ENCODE results near the gene LRRC51. TPM values are rescaled to one million over a fixed set of nuclear protein-coding genes. Genes with fewer than 3 reads are reported as not detected.

LRRC51 gene, protein sequence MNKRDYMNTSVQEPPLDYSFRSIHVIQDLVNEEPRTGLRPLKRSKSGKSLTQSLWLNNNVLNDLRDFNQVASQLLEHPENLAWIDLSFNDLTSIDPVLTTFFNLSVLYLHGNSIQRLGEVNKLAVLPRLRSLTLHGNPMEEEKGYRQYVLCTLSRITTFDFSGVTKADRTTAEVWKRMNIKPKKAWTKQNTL
- 6.2 to 10.4 TPM (median 6.8 TPM) in 5 replicates for total RNA-seq (2022; extraction: Qiagen RNA extraction; ENCODE audit: low read depth)

GRCh38 chr11:72080326-72081183 lies at the start of gene LRRC51, which contains the start of gene NUMA1:
Gene LRRC51, plus strand, starts transcription at chr11:72080850. Its CDS starts 8,234 bp downstream, at chr11:72089084.
Gene NUMA1, minus strand, starts transcription at chr11:72080542. Its CDS starts 44,599 bp downstream, at chr11:72035943.

DNA sequence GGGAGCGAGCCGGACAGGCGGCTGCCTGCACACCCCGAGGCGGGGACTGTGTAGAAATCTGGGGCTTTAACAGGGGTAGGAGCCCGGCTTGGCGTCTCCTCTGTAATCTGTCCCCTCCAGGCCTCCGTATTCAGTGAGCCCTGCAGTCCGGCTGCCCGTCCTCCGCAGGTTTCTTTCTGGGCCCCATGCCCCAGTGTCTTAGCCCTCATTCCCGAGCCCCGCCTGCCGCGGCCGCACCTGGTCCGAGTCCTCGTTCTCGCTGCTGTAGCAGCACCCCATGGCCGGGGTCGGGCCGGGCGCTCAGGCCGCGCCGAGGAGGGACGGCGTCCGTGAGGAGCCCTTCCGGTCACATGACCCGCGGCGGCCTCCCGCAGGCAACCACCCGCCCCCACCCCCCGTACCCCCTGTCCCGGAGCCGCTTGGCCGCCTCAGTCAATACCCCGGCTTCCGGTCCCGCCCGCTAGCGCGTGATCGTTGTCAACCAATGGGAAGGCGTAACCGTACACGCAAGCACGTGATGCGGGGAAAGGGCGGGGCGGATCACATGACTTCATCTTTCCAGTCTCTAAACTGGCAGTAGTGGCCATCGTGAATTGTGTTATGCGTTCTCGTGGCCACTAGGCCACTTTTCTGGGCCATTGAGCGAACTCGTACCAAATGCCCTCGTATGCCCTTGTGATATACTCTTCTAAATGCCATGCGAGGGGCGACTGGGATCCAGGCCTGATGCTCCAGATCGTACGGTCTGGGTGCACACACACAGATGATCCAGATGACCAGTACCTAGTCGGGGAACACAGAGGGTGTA lies 22.5 kb downstream of the LRRC51 start, which contains the start of gene LAMTOR1:
Gene LAMTOR1, minus strand, starts transcription at position 352 of the 808 bp plus-strand sequence. Its CDS starts 73 bp downstream, at position 279.

GRCh38 chr11:72105888-72106287 lies 25.2 kb downstream of the LRRC51 start, which contains the start of gene TOMT:
Gene TOMT, plus strand, starts transcription at chr11:72105924. Its CDS starts 28 bp downstream, at chr11:72105952.

GRCh38 chr11:72112143-72112977 lies 31.7 kb downstream of the LRRC51 start, which contains the start of gene ANAPC15:
Gene ANAPC15, minus strand, starts transcription at chr11:72112695. Its CDS starts 1,419 bp downstream, at chr11:72111276.

GRCh38 chr11:72135473-72135872 lies 54.8 kb downstream of the LRRC51 start, which contains the start of gene FOLR3:
Gene FOLR3, plus strand, starts transcription at chr11:72135725. Its CDS starts 228 bp downstream, at chr11:72135953.

Other genes starting within 250 kb of the LRRC51 start
- gene DEFB108B, start 247.7 kb upstream of the LRRC51 start, total RNA-seq (2022; extraction: Qiagen RNA extraction; ENCODE audit: low read depth): not detected in 5 replicates
- not detected in 5 replicates for gene DEFB131B, start 202.4 kb upstream of the LRRC51 start, total RNA-seq (2022; extraction: Qiagen RNA extraction; ENCODE audit: low read depth)
- gene XNDC1N, start 152.3 kb upstream of the LRRC51 start, total RNA-seq (2022; extraction: Qiagen RNA extraction; ENCODE audit: low read depth): 3.0 to 4.3 TPM (median 3.4 TPM) in 5 replicates
- gene RNF121, start 151.8 kb upstream of the LRRC51 start, total RNA-seq (2022; extraction: Qiagen RNA extraction; ENCODE audit: low read depth): 45.9 to 51.9 TPM (median 50.6 TPM) in 5 replicates
- gene IL18BP, start 81.9 kb upstream of the LRRC51 start, total RNA-seq (2022; extraction: Qiagen RNA extraction; ENCODE audit: low read depth): 2.7 to 4.0 TPM (median 3.6 TPM) in 5 replicates
- gene NUMA1, start 308 bp upstream of the LRRC51 start, total RNA-seq (2022; extraction: Qiagen RNA extraction; ENCODE audit: low read depth): 55.0 to 71.2 TPM (median 62.9 TPM) in 5 replicates
- gene LAMTOR1, start 22.4 kb downstream of the LRRC51 start, total RNA-seq (2022; extraction: Qiagen RNA extraction; ENCODE audit: low read depth): 123 to 166 TPM (median 143 TPM) in 5 replicates
- gene TOMT, start 25.1 kb downstream of the LRRC51 start, total RNA-seq (2022; extraction: Qiagen RNA extraction; ENCODE audit: low read depth): not detected in 5 replicates
- gene ANAPC15, start 31.8 kb downstream of the LRRC51 start, total RNA-seq (2022; extraction: Qiagen RNA extraction; ENCODE audit: low read depth): 75.3 to 97.7 TPM (median 86.3 TPM) in 5 replicates
- gene FOLR3, start 54.9 kb downstream of the LRRC51 start, total RNA-seq (2022; extraction: Qiagen RNA extraction; ENCODE audit: low read depth): not detected in 5 replicates
- gene FOLR1, start 111.3 kb downstream of the LRRC51 start, total RNA-seq (2022; extraction: Qiagen RNA extraction; ENCODE audit: low read depth): 0.16 to 0.30 TPM (median 0.24 TPM) in 3 of 5 replicates, not detected in the others
- not detected in 5 replicates for gene FOLR2, start 135.9 kb downstream of the LRRC51 start, total RNA-seq (2022; extraction: Qiagen RNA extraction; ENCODE audit: low read depth)
- gene INPPL1, start 143.9 kb downstream of the LRRC51 start, total RNA-seq (2022; extraction: Qiagen RNA extraction; ENCODE audit: low read depth): 53.6 to 75.5 TPM (median 72.6 TPM) in 5 replicates
- not detected in 5 replicates for gene PHOX2A, start 163.3 kb downstream of the LRRC51 start, total RNA-seq (2022; extraction: Qiagen RNA extraction; ENCODE audit: low read depth)

Measured in A549 treated with GW870086 at 1 μM for 4 hours (cell line).